ENCODE measurements around the gene RNU1-3.
"Not testable (repeated sequence)": the region's sequence is repeated elsewhere in the genome, so short reads cannot be mapped to it uniquely, and the experiment has no call there.

Gene RNU1-3

DNA sequence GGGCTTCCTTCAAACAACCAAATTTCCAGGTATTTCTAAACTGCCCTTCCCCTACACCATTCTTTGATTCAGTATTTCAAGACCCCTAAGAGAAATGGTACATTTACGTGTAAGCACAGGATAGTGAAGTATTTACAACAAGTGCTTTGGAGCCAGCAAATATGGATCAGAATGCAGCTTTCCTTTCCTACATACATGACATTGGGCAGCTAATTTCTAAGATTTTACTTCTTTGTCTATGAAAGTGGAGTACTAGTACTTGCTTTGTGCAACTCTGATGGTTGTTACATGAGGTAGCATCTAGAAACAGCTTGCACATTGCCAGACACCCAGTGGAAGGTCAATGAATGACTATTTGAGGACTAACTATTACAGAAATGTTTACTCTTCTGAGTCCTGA, 15.2 kb downstream of the RNU1-3 start:
- DNase-seq = not testable (repeated sequence)

DNA sequence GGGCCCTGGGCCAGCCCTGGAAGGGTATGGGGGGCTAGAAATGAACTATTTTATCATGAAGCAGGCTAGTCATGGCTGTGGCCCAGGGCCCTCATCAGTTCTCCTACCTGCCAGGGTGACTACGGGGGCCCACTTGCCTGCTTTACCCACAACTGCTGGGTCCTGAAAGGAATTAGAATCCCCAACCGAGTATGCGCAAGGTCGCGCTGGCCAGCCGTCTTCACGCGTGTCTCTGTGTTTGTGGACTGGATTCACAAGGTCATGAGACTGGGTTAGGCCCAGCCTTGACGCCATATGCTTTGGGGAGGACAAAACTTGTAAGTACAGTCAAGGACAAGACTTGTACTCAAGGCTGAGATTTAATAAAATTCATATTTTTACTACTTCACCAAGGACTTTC, 16.8 kb downstream of the RNU1-3 start:
- not testable (repeated sequence) for DNase-seq

DNA sequence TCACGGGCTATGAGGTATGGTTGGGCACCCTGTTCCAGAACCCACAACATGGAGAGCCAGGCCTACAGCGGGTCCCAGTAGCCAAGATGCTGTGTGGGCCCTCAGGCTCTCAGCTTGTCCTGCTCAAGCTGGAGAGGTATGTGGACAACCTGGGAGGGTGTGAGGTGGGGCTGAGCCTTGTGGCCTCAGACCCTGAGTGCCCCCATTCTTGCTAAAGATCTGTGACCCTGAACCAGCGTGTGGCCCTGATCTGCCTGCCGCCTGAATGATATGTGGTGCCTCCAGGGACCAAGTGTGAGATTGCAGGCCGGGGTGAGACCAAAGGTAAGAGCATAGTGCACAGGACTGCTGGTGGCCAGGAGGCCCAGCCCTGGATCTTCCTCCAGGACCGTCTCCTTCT, 17.4 kb downstream of the RNU1-3 start:
- not testable (repeated sequence) for DNase-seq

DNA sequence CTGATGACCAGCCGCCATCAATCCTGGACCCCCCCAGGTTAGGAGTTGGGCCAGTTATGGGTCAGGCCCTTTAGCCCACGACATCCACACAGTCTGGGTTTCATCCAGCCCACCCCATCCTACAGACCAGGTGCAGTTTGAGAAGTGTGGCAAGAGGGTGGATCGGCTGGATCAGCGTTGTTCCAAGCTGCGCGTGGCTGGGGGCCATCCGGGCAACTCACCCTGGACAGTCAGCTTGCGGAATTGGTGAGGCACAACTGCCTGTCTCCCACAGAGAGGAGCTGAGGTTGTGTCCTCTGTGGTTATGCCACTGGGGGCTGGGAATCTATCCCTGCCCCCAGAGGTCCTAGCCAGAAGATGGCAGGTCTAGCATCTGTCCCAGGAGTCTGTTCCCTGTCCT, 18.0 kb downstream of the RNU1-3 start:
- DNase-seq = not testable (repeated sequence)

- DNase-seq = not testable (repeated sequence)
Observed at GRCh38 chr1:16648250-16648649, 18.5 kb downstream of the RNU1-3 start.

GRCh38 chr1:16647179-16648176, 19.3 kb downstream of the RNU1-3 start:
- not testable (repeated sequence) for DNase-seq

DNA sequence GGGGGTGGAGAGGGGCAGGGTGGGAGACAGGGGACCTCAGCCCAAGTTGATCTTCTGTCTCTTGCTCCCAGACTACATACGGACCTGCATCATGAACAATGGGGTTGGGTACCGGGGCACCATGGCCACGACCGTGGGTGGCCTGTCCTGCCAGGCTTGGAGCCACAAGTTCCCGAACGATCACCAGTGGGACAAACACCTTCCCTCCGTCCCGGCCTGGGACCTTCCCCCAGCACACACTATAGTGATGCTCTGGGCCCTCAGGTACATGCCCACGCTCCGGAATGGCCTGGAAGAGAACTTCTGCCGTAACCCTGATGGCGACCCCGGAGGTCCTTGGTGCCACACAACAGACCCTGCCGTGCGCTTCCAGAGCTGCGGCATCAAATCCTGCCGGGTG, 20.0 kb downstream of the RNU1-3 start:
- not testable (repeated sequence) for DNase-seq

- DNase-seq = not testable (repeated sequence)
Observed at GRCh38 chr1:16646061-16646664, 20.6 kb downstream of the RNU1-3 start.

- DNase-seq = not testable (repeated sequence)
Observed at GRCh38 chr1:16645271-16646060, 21.3 kb downstream of the RNU1-3 start.

- peak; percentile 96 for DNase-seq
Observed at GRCh38 chr1:16644482-16645270, 22.1 kb downstream of the RNU1-3 start.

- DNase-seq = no peak
Observed at GRCh38 chr1:16644193-16644481, 22.6 kb downstream of the RNU1-3 start.

GRCh38 chr1:16643476-16644192, 23.1 kb downstream of the RNU1-3 start:
- DNase-seq = not testable (repeated sequence)

DNA sequence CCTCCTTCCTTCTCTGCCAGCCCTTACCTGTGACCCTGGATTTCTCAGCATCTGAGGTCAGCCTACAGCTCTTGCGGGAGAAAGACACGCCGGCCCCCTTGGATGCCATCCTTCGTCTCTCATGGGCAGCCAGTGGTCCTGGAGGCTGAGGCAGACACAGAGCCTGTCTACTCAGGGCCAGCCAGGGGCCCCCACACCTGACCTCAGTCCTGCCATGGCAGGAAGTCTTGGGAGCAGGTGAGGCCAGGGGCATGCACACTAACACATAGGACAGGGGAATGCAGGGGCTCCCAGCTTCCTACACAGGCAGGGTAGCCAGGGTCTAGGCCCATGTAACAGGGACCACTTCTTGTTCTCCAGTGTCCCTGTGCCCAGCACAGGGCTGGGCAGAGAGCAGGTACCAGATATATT, 23.7 kb downstream of the RNU1-3 start:
- not testable (repeated sequence) for DNase-seq

DNA sequence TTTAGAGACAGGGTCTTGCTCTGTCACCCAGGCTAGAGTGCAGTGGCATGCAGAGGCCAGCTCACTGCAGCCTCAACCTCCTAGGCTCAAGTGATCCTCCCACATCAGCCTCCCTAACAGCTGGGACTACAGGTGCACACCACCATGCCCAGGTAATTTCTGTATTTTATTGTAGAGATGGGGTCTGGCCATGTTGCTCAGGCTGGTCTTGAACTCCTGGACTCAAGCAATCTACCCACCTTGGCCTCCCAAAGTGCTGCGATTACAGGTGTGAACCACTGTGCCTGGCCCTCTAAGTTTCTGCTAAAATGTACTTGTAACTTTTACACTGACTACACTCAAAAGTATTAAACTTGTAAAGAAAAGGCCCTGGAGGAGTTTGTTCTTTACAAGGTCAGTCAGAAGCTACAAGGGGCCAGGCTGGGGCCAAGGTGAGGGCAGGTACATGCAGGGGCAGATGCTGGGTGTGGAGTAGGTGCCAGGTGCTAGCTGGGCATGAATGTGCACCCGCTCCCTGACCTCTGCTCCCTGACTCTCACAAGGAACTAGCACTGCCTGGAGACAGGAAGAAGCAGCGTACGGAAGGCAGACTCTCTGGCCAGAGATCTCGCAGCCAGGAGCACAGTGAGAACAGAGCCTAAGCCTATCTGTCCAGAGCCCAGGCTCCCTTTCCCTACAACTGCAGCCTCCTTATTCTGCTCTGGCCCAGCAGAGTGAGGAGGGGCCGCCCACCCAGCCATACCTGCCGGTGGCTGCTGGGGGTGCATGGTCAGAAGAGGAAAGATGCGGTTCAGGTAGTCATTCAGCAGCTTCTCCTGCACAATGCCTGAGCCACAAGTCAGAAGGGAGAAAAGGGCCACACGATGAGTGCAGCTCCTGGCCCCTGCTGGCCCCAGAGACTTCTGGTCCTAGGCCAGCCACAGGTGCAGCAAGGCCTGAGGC, 24.5 kb downstream of the RNU1-3 start:
- not testable (repeated sequence) for DNase-seq

- DNase-seq = not testable (repeated sequence)
Observed at GRCh38 chr1:16641159-16641975, 25.4 kb downstream of the RNU1-3 start.

- DNase-seq = not testable (repeated sequence)
Observed at GRCh38 chr1:16639091-16640031, 27.4 kb downstream of the RNU1-3 start.

GRCh38 chr1:16637941-16638778, 28.6 kb downstream of the RNU1-3 start:
- not testable (repeated sequence) for DNase-seq

All from fibroblast of skin of right biceps (primary cell).